OCI-LY3 (cell line): ENCODE results near the gene DTX1.
A peak's percentile ranks its signal among the peaks of the same experiment; 100 is the strongest.

Experiments used
- EZH2phosphoT487 ChIP-seq: fragments of 200-600 bp; shearing (Covaris generic); IDR thresholded peaks from 2 replicates; pipeline ENCODE4 v1.6.1; 2018; ENCODE audit warnings: antibody characterized with exemption, mixed run types, low read depth
- TF ChIP-seq, protein P1 (sequence below): fragments of 200-600, 300-600 bp; sonication (generic); IDR thresholded peaks from 2 replicates; pipeline ENCODE4 v1.5.1; 2014; ENCODE audit warnings: antibody characterized with exemption, low read length, low read depth

GRCh38 chr12:113062502-113063395 lies 6.2 kb downstream of the DTX1 start:
- TF ChIP-seq, protein P1, sequence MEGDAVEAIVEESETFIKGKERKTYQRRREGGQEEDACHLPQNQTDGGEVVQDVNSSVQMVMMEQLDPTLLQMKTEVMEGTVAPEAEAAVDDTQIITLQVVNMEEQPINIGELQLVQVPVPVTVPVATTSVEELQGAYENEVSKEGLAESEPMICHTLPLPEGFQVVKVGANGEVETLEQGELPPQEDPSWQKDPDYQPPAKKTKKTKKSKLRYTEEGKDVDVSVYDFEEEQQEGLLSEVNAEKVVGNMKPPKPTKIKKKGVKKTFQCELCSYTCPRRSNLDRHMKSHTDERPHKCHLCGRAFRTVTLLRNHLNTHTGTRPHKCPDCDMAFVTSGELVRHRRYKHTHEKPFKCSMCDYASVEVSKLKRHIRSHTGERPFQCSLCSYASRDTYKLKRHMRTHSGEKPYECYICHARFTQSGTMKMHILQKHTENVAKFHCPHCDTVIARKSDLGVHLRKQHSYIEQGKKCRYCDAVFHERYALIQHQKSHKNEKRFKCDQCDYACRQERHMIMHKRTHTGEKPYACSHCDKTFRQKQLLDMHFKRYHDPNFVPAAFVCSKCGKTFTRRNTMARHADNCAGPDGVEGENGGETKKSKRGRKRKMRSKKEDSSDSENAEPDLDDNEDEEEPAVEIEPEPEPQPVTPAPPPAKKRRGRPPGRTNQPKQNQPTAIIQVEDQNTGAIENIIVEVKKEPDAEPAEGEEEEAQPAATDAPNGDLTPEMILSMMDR = peak; percentile 16; the same call in 1 of the 2 replicates
- no peak for TF ChIP-seq EZH2phosphoT487
